Neural cell (in vitro differentiated cells): ENCODE results near the gene PRKCA. TPM values are rescaled to one million over a fixed set of nuclear protein-coding genes. Genes with fewer than 3 reads are reported as not detected.

Source experiments
- H2AFZ ChIP-seq: fragments of 200-600, 300-800 bp; sonication (generic), shearing (Covaris generic); 2 replicates; pipeline ENCODE4 v1.6.0; 2014; ENCODE audit warnings: low read depth, mild to moderate bottlenecking, antibody characterized with exemption, low read length, moderate library complexity
- H3F3A ChIP-seq: fragments of 200-600 bp; shearing (Covaris generic); 2 replicates; pipeline ENCODE4 v1.6.1; 2016; ENCODE audit warnings: mild to moderate bottlenecking, moderate library complexity, mixed read lengths, antibody characterized with exemption, low read length; ENCODE audit not compliant: insufficient read depth, poor library complexity, severe bottlenecking
- H3K27ac ChIP-seq: fragments of 200-600, 300-800 bp; sonication (generic), shearing (Covaris generic); 2 replicates; pipeline ENCODE4 v1.5.1; 2014; ENCODE audit warnings: mild to moderate bottlenecking, low read length, moderate library complexity
- H3K27me3 ChIP-seq: fragments of 300-800, 200-600 bp; sonication (generic), shearing (Covaris generic); 2 replicates; pipeline ENCODE4 v1.6.0; 2014; ENCODE audit warnings: mild to moderate bottlenecking, low read depth, low read length, moderate library complexity; ENCODE audit not compliant: insufficient read depth
- H3K36me3 ChIP-seq: fragments of 300-800, 200-600 bp; sonication (generic), shearing (Covaris generic); 2 replicates; pipeline ENCODE4 v1.5.1; 2014; ENCODE audit warnings: mild to moderate bottlenecking, antibody characterized with exemption, low read length, moderate library complexity; ENCODE audit not compliant: insufficient read depth
- H3K4me2 ChIP-seq: fragments of 300-800, 200-600 bp; sonication (generic), shearing (Covaris generic); 2 replicates; pipeline ENCODE4 v1.6.0; 2014; ENCODE audit warnings: mild to moderate bottlenecking, low read length
- H3K4me3 ChIP-seq: fragments of 300-800, 200-600 bp; sonication (generic), shearing (Covaris generic); 2 replicates; pipeline ENCODE4 v1.5.1; 2014; ENCODE audit warnings: mild to moderate bottlenecking, low read length, moderate library complexity
- H3K79me2 ChIP-seq: fragments of 200-600 bp; shearing (Covaris generic); replicated peaks from 2 replicates; pipeline ENCODE4 v1.6.0; 2014; ENCODE audit warnings: mild to moderate bottlenecking, low read length, moderate library complexity; ENCODE audit not compliant: insufficient read depth
- H3K9ac ChIP-seq: fragments of 300-800, 200-600 bp; sonication (generic), shearing (Covaris generic); 2 replicates; pipeline ENCODE4 v1.6.1; 2016; ENCODE audit warnings: mild to moderate bottlenecking, low read length, mixed read lengths
- H3K9me2 ChIP-seq: fragments of 200-600 bp; shearing (Covaris generic); 2 replicates; pipeline ENCODE4 v1.6.1; 2016; ENCODE audit warnings: mild to moderate bottlenecking, low read length, mixed read lengths; ENCODE audit not compliant: insufficient read depth
- H3K9me3 ChIP-seq: fragments of 200-600, 300-800 bp; sonication (generic), shearing (Covaris generic); 2 replicates; pipeline ENCODE4 v1.6.1; 2016; ENCODE audit warnings: mild to moderate bottlenecking, mixed run types, low read length, moderate library complexity, mixed read lengths
- H4K20me1 ChIP-seq: fragments of 200-600 bp; shearing (Covaris generic); 2 replicates; pipeline ENCODE4 v1.6.1; 2016; ENCODE audit warnings: mild to moderate bottlenecking, mixed run types; ENCODE audit not compliant: insufficient read depth
- CTCF ChIP-seq: fragments of 450-650 bp; IDR thresholded peaks from 2 replicates; pipeline ENCODE4 v1.5.1; 2014; ENCODE audit warnings: antibody characterized with exemption, mild to moderate bottlenecking, moderate library complexity; ENCODE audit not compliant: poor library complexity, severe bottlenecking
- EP300 ChIP-seq: fragments of 450-650 bp; conservative IDR thresholded peaks from 2 replicates; pipeline ENCODE4 v1.6.1; 2014; ENCODE audit warnings: antibody characterized with exemption, mild to moderate bottlenecking, moderate library complexity; ENCODE audit not compliant: poor library complexity, severe bottlenecking
- EZH2 ChIP-seq: fragments of 200-600, 300-800 bp; shearing (Covaris generic), sonication (generic); IDR thresholded peaks from 2 replicates; pipeline ENCODE4 v1.6.1; 2014; ENCODE audit warnings: antibody characterized with exemption, low read length, borderline replicate concordance, mild to moderate bottlenecking; ENCODE audit not compliant: insufficient read depth, poor library complexity, severe bottlenecking
- MXI1 ChIP-seq: fragments of 450-650 bp; conservative IDR thresholded peaks from 2 replicates; pipeline ENCODE4 v1.6.1; 2014; ENCODE audit warnings: antibody characterized with exemption, mild to moderate bottlenecking; ENCODE audit not compliant: poor library complexity, severe bottlenecking
- POLR2AphosphoS5 ChIP-seq: IDR thresholded peaks from 2 replicates; pipeline ENCODE4 v1.6.1; 2012
- RAD21 ChIP-seq: fragments of 450-650 bp; conservative IDR thresholded peaks from 2 replicates; pipeline ENCODE4 v1.6.1; 2014; ENCODE audit warnings: antibody characterized with exemption, mild to moderate bottlenecking, moderate library complexity
- REST ChIP-seq: IDR thresholded peaks from 2 replicates; pipeline ENCODE4 v1.6.1; 2012; ENCODE audit warnings: borderline replicate concordance
- SMC3 ChIP-seq: fragments of 450-650 bp; conservative IDR thresholded peaks from 2 replicates; pipeline ENCODE4 v1.6.1; 2014; ENCODE audit warnings: antibody characterized with exemption, mild to moderate bottlenecking, moderate library complexity; ENCODE audit not compliant: poor library complexity
- TAF1 ChIP-seq: IDR thresholded peaks from 2 replicates; pipeline ENCODE4 v1.6.1; 2012; ENCODE audit warnings: low read depth
- polyA plus RNA-seq: library from polyadenylated mRNA; depleted of rRNA; stranded (reverse); fragments of >200 nt; gene quantifications from 2 replicates; pipeline ENCODE4 v1.2.3, GENCODE V29; 2014

The PRKCA gene
- polyA plus RNA-seq, 1 donor from 2014 or later = 5.9 TPM

GRCh38 chr17:66343531-66344078 is 41.2 kb downstream of the PRKCA start:
- no peaks in the 10 kb centered on the region for H4K20me1 ChIP-seq
- no peaks in the 10 kb centered on the region for H3K9me3 ChIP-seq
- no peaks in the 10 kb centered on the region for H3K79me2 ChIP-seq
- H3K9me2 ChIP-seq = no peaks in the 10 kb centered on the region
- no peak overlapping the region for H2AFZ ChIP-seq
- H3K9ac ChIP-seq = no peak overlapping the region
- no peaks in the 10 kb centered on the region for H3K36me3 ChIP-seq
- no peak for TF ChIP-seq CTCF
- TF ChIP-seq TAF1 = no peak
- no peak for TF ChIP-seq EZH2
- no peak for TF ChIP-seq EP300
- TF ChIP-seq SMC3 = no peak
- TF ChIP-seq MXI1 = no peak
- TF ChIP-seq RAD21 = no peak
- no peak for TF ChIP-seq POLR2AphosphoS5
- H3K4me2 ChIP-seq = no peak overlapping the region
- no peak overlapping the region for H3K4me3 ChIP-seq
- no peak overlapping the region for H3K27ac ChIP-seq
- H3K27me3 ChIP-seq = no peaks in the 10 kb centered on the region
- H3F3A ChIP-seq = no peaks in the 10 kb centered on the region

GRCh38 chr17:66344473-66344872 is 42.1 kb downstream of the PRKCA start:
- H3K9me2 ChIP-seq = no peaks in the 10 kb centered on the region
- H3K36me3 ChIP-seq = no peaks in the 10 kb centered on the region
- H4K20me1 ChIP-seq = no peaks in the 10 kb centered on the region
- no peak overlapping the region for H2AFZ ChIP-seq
- no peaks in the 10 kb centered on the region for H3K27me3 ChIP-seq
- H3K27ac ChIP-seq = no peak overlapping the region
- TF ChIP-seq EZH2 (no peak), CTCF (no peak), POLR2AphosphoS5 (no peak), EP300 (no peak), MXI1 (no peak), RAD21 (no peak), REST (no peak), SMC3 (no peak), TAF1 (no peak)
- no peaks in the 10 kb centered on the region for H3K79me2 ChIP-seq
- no peak overlapping the region for H3K4me3 ChIP-seq
- no peak overlapping the region for H3K4me2 ChIP-seq
- H3F3A ChIP-seq = no peaks in the 10 kb centered on the region
- H3K9ac ChIP-seq = no peak overlapping the region
- no peaks in the 10 kb centered on the region for H3K9me3 ChIP-seq
